ENCODE data around the gene ZGLP1.
A peak's percentile ranks its signal among the peaks of the same experiment; 100 is the strongest.

The ZGLP1 gene

DNA sequence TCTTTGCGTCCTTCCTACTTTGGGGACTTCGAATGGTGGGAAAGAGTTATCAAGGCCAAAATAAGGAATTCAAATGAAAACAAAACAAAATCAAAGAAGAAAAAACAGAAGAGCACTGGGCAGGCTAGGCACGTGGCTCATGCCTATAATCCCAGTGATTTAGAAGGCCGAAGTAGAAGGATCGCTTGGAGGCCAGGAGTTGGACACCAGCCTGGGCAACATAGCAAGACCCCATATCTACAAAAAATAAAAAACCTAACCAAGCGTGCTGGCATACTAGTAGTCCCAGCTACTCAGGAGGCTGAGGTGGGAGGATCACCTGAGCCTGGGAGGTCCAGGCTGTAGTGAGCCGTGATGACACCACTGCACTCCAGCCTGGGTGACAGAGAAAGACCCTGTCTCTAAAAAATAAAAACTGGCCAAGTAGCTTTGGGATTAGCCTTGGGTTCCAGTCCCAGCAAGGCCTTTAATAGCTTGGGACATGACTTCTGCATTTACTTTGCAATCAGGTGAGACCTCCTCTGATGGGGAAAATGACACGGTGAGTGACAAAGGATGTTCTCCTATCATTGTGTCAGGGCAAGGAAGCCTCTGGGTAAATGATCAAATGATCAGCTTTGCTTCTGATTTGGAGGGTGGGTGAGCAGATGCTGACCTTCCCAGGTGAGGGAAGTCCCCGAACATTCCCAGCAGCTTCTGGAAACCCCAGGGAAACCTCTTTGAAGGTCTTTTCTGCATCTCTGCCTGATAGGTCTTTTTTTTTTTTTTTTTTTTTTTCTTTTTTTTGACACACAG lies 31.6 kb downstream of the ZGLP1 start:
- DNase-seq (ENCODE audit: low spot score), result no peak

DNA sequence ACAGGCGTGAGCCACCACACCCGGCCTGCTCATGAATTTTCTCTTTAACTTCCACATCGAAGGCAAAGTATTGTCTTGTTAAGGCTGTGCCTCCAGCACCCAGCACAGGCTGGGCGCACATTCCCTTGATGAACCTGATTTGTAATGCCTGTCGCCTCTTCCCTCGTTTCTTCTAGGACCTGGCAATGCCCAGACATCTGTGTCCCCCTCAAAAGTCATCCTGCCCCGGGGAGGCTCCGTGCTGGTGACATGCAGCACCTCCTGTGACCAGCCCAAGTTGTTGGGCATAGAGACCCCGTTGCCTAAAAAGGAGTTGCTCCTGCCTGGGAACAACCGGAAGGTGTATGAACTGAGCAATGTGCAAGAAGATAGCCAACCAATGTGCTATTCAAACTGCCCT lies 35.0 kb downstream of the ZGLP1 start:
- DNase-seq (ENCODE audit: low spot score), result no peak

DNA sequence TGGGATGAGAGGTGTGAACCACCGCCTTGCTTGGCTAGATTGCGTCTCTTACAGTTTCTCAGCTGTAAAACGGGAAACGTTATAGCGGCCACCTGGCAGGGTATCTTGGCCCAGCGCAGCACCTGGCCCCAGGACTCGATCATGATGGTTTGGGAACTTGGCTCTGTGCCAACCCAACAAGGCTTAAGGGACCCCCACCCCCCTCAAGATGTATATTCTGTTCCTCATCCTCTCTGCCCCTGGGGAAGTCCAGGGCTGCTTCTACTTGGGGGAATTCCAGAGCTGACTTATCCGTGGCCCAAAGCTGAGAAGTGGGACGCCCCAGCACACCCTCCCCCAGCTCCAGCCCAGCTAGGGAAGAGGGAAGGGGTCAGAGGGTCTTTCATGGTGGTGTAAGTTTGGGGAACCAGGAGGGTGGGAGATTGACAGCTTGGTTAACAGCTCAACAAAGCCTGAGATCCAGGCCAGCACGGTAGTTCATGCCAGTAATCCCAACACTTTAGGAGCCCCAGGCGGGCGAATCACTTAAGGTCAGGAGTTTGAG lies 38.0 kb downstream of the ZGLP1 start:
- no peak for DNase-seq (ENCODE audit: low spot score)

DNA sequence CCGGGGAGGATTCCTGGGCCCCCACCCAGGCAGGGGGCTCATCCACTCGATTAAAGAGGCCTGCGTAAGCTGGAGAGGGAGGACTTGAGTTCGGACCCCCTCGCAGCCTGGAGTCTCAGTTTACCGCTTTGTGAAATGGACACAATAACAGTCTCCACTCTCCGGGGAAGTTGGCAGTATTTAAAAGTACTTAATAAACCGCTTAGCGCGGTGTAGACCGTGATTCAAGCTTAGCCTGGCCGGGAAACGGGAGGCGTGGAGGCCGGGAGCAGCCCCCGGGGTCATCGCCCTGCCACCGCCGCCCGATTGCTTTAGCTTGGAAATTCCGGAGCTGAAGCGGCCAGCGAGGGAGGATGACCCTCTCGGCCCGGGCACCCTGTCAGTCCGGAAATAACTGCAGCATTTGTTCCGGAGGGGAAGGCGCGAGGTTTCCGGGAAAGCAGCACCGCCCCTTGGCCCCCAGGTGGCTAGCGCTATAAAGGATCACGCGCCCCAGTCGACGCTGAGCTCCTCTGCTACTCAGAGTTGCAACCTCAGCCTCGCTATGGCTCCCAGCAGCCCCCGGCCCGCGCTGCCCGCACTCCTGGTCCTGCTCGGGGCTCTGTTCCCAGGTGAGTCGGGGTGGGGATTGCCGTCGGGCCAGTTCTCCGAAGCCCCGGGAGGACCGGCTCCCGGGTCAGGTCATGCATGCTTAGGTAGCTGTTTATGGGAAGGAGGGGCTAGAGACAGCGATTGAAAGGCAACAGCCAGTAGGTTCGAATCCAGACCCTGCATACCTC lies 38.8 kb downstream of the ZGLP1 start, which contains the start of gene ICAM1:
Gene ICAM1, plus strand, starts transcription at position 505 of the 779 bp plus-strand sequence. Its CDS starts 40 bp downstream, at position 545.
- DNase-seq (ENCODE audit: low spot score), result no peak

DNA sequence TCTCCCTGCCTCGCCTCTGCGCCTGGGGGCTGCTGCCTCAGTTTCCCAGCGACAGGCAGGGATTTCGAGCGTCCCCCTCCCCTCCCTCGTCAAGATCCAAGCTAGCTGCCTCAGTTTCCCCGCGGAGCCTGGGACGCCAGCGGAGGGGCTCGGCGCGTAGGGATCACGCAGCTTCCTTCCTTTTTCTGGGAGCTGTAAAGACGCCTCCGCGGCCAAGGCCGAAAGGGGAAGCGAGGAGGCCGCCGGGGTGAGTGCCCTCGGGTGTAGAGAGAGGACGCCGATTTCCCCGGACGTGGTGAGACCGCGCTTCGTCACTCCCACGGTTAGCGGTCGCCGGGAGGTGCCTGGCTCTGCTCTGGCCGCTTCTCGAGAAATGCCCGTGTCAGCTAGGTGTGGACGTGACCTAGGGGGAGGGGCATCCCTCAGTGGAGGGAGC lies 39.4 kb downstream of the ZGLP1 start:
- no peak for DNase-seq (ENCODE audit: low spot score)

DNA sequence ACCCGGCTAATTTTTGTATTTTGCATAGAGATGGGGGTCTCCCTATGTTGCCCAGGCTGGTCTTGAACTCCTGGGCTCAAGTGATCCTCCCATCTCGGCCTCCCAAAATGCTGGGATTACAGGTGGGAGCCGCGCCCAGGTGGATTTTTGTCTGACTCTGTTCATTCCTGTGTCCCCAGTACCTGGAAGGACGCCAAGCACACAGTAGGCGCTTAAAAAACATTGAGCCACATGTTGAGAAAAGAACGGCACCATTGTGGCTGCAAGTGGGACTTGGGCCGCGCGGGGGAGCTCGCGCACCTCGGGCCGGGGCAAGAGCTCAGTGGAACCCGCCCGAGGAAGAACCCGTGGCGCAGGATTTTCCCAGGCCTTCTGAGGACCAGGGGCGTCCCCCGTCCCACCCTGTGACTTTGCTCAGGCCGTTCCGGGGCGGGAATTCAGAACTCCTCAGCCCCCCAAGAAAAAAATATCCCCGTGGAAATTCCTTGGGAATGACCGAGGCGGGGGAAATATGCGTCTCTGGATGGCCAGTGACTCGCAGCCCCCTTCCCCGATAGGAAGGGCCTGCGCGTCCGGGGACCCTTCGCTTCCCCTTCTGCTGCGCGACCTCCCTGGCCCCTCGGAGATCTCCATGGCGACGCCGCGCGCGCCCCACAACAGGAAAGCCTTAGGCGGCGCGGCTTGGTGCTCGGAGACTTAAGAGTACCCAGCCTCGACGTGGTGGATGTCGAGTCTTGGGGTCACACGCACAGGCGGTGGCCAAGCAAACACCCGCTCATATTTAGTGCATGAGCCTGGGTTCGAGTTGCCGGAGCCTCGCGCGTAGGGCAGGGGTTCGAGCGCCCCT lies 40.1 kb downstream of the ZGLP1 start:
- peak; percentile 63 for DNase-seq (ENCODE audit: low spot score)

DNA sequence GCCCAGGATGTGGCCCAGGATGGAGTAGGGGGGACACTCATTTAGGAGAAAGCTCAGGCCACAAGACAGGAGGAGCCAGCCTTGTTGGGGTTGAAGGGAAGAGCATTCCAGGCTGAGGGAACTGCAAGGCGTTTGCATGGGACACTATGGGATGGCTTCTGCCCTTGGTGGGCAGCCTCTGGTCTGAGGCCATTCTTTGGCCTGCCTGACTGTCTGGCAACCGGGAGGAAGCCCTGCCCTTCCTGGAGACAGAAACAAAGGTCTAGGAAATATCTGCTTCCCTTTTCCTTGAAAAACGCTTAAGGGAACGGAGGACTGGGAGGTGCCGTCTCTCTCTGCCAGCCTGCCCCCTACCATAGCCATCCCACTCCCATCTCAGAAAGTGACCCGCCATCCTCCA lies 41.5 kb downstream of the ZGLP1 start:
- DNase-seq (ENCODE audit: low spot score), result no peak

DNA sequence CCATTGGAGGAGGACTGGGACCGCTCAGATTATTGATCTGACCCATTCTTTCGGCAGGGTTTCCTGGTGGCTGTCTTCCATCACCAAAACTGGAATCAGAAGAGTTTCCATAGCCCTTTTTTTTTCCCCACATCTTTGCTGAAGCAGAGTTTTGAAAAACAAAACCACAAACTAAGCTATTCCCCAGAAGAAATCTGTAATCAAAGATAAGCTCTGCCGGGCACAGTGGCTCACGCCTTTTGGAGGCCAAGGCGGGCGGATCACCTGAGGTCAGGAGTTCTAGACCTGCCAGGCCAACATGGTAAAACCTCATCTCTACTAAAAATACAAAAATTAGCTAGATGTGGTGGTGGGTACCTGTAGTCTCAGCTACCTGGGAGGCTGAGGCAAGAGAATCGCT lies 42.9 kb downstream of the ZGLP1 start:
- no peak for DNase-seq (ENCODE audit: low spot score)

DNA sequence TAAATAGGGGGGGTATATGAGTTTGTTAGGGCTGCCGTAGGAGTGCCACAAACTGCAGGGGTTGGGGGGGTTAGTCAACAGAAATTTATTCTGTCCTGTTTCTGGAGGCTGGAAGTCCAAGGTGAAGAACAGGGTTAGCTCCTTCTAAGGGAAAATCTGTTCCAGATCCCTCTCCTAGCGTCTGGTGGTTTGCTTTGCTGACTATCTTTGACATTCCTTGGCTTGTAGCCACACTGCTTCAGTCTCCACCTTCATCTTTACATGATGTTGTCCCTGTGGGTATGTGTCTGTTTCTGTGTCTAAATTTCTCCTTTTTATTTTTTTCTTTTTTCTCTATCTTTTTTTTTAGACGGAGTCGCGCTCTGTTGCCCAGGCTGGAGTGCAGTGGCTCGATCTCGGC lies 46.8 kb downstream of the ZGLP1 start:
- no peak for DNase-seq (ENCODE audit: low spot score)

DNA sequence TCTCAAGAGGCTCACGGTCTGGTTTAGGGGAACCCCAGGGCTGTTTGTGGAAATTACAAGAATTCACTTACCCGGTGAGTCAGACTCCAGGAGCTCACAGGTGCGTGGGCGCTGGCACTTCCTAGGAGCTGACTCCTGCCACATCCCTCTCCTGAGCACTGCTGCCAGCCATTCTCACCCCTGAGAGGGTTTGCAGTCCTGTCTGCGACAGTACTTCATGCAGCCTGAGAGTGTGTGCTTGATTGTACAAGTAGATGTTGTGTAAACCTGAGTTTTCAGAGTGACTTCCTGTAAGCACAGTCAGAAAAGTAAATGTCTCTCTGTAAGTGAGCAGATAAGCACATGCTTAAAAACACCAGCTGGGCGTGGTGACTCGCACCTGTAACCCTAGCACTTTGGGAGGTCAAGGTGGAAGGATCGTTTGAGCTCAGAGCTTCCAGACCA lies 49.5 kb downstream of the ZGLP1 start:
- DNase-seq (ENCODE audit: low spot score), result peak; percentile 75

DNA sequence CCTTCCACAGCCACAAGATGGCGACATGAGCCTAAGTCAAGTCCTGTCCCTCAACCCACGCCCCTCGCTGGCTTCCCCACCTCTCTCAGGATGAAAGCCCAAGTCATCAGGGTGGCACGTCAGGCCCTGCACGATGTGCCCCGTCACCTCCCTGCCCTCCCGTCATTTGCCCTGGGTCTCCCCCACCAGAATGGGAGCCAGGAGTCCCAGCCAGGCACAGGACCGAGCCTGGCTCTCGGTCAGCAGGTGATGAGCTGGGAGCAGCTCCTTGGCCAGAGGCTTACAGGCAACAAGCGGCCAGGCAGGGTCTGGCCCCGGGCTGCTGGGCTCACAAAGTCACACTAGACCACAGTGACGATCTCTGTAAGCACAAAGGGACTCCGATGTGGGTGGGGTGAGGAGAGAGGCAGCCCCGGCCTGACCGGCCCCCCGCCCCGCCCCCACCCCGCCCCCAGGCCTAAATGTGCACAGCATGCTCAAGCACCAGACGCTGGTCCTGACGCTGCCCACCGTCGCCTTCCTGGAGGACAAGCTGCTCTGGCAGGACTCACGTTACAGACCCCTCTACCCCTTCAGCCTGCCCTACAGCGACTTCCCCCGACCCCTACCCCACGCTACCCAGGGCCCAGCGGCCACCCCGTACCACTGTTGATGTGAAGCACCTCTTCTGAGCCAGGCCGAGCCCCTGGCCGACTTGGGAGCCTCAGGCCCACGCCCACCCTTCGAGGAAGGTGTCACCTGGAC lies 50.3 kb downstream of the ZGLP1 start:
- DNase-seq (ENCODE audit: low spot score), result peak; percentile 65

DNA sequence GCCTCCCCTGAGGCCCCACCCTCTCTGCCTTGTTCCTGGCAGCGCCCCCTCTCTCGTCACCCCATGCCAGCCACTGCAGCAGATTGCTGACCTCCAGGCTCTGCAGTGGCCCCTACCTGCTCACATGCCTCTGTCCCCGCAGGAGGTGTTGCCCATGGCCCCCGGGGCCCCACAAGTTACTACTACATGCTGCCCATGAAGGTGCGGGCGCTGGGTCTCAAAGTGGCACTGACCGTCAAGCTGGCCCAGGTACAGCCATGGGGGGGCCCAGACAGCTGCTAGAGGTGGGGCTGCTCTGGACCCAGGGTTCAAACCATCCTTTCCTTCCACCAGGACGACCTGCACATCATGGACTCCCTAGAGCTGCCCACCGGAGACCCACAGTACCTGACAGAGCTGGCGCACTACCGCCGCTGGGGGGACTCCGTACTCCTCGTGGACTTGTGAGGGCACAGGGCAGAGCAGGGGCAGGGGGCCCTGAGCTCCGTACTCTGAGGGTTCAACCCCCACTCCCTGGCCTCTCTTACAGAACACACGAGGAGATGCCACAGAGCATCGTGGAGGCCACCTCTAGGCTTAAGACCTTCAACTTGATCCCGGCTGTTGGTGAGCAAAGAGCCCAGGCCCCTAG lies 51.4 kb downstream of the ZGLP1 start:
- no peak for DNase-seq (ENCODE audit: low spot score)

DNA sequence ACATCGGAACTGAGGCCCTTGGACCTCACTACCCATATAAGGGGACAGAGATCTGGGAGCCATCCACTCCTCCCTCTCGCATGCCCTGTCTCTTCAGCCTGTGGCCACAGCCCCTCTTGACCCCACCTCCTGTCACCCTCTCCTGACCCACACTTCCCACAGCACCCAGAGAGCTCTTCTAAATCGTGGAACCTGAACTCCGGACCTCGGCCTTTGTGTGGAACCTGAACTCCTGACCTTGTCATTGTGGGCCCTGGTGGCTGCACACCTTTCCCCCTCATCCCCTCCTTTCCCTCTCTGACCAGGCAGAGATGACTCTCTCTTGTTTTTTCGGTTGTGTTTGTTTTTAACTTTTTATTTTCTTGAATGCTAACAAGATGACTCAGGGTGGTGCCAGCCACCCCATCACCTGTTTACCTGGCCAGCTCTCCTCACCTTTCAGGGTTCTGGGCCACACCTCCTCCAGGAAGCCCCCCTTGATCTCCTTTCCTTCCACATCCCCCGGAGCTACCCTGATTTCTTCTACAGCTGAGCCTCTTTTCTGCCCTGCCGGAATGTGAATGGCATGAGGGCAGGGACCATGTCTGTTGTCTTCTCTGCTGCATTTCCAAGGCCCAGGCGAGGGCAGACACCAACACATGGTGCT lies 52.5 kb downstream of the ZGLP1 start:
- DNase-seq (ENCODE audit: low spot score), result no peak

DNA sequence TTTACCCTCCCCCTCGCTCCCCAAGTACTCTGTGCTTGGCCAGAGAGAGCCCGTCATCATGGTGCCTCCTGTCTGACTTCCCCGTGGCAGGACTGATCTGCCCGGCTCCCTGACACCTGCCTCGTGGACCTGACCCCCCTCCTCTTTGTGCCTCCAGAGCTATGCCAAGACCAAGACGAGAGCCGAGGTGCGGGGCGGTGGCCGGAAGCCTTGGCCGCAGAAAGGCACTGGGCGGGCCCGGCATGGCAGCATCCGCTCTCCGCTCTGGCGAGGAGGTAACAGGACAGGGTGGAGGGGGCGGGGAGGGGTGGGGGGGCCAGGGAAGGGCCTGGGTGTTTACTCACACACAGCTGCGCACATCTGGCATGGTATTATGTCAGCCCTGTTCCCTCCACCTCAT lies 53.1 kb downstream of the ZGLP1 start:
- DNase-seq (ENCODE audit: low spot score), result no peak

DNA sequence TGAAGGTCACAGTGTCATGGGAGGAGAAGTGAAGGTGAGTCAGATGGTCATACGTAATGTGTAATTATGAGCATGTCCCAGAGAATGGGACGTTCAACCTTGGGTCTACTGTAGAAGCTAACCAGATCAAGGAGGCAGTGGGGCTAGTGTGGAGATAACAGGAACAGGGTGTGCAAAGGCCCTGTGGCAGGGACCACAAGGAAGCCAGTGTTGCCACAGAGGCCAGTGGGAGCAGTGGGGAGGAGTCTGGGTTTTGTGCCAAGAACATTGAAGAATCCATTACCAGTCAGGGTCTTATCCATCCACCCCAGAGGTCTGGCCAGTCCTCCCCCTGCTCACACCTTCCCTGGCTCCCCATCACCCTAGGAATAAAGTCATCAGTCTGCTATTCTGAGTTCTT lies 54.3 kb downstream of the ZGLP1 start:
- DNase-seq (ENCODE audit: low spot score), result no peak
